Measurements from ENCODE around the gene MSRB1. TPM values are rescaled to one million over a fixed set of nuclear protein-coding genes. Genes with fewer than 3 reads are reported as not detected.

Gene MSRB1
- total RNA-seq, 1 experiment from 2014 or later, result 18.3 TPM

- POLR2A ChIA-PET, result no interaction called here
Observed at GRCh38 chr16:1938910-1939309, 4.1 kb downstream of the MSRB1 start.

More at GRCh38 chr16:1938910-1939309, 4.1 kb downstream of the MSRB1 start:
- Histone ChIP-seq H3K9ac (ENCODE audit: low read length) (no peak overlapping the region), H3K79me2 (ENCODE audit: insufficient read depth, low read length) (no peaks in the 10 kb centered on the region), H3K27me3 (ENCODE audit: insufficient read depth, low read length) (no peaks in the 10 kb centered on the region), H3K27ac (ENCODE audit: low read depth, low read length) (no peak overlapping the region), H3K9me2 (ENCODE audit: insufficient read depth) (no peaks in the 10 kb centered on the region), H4K20me1 (ENCODE audit: insufficient read depth) (no peaks in the 10 kb centered on the region), H3K9me3 (ENCODE audit: control insufficient read depth in 1 of 2, insufficient read depth in 1 of 2, low read depth in 1 of 2, low read length in 2 of 2) (no peaks in the 10 kb centered on the region), H3K4me3 (replicated peaks in 1 of 2; ENCODE audit: low read depth in 1 of 2, low read length in 2 of 2) (no peak overlapping the region), H3K4me2 (ENCODE audit: low read length) (no peak overlapping the region), H3K36me3 (ENCODE audit: control insufficient read depth in 1 of 2, insufficient read depth in 2 of 2, low read length in 2 of 2) (peaks cover 5 to 6% of the 10 kb centered on the region in 2 experiments; a peak in 3 of 4 replicates), H3K4me1 (ENCODE audit: control insufficient read depth in 1 of 2, insufficient read depth in 2 of 2, low read length in 2 of 2) (peaks cover 25 to 35% of the 10 kb centered on the region in 2 experiments), H2AFZ (ENCODE audit: low read depth, low read length, poor library complexity, severe bottlenecking) (no peak overlapping the region)
- CTCF ChIA-PET, result interaction anchor here (2.1 kb wide), 1 partner anchor 16 kb away, joined by 4 read pairs; no protein-coding TSS in a partner anchor
- BruUV-seq (replicated peaks), result no TSS peak
- no peak for ATAC-seq
- no peak for TF ChIP-seq SIN3A (IDR thresholded peaks at IDR 0.05; ENCODE audit: low read depth)
- no peak for TF ChIP-seq TCF7L2 (IDR thresholded peaks at IDR 0.05; ENCODE audit: borderline replicate concordance, extremely low read depth, insufficient read depth, insufficient read length)
- no peak for TF ChIP-seq RAD21 (IDR thresholded peaks at IDR 0.05; ENCODE audit: low read depth)
- no peak for TF ChIP-seq POLR2AphosphoS5 (IDR thresholded peaks at IDR 0.05; ENCODE audit: low read depth, low read length)
- TF ChIP-seq YY1 (IDR thresholded peaks at IDR 0.05; ENCODE audit: extremely low read depth, insufficient replicate concordance, low read depth, low read length), result no peak
- TF ChIP-seq ZBTB33 (IDR thresholded peaks at IDR 0.05; ENCODE audit: extremely low read depth, insufficient replicate concordance, low read length), result no peak
- TF ChIP-seq FOSL1 (IDR thresholded peaks at IDR 0.05; ENCODE audit: low read depth), result no peak
- TF ChIP-seq EZH2 (IDR thresholded peaks at IDR 0.05), result no peak
- no peak for TF ChIP-seq EGR1 (IDR thresholded peaks at IDR 0.05; ENCODE audit: low read depth)
- TF ChIP-seq CEBPB (IDR thresholded peaks at IDR 0.05; ENCODE audit: low read depth), result no peak
- no peak for TF ChIP-seq REST (IDR thresholded peaks at IDR 0.05; ENCODE audit: low read depth)
- TF ChIP-seq ZFX (IDR thresholded peaks at IDR 0.05), result no peak
- TF ChIP-seq SRF (IDR thresholded peaks at IDR 0.05; ENCODE audit: low read depth), result no peak
- TF ChIP-seq ELF1 (IDR thresholded peaks at IDR 0.05; ENCODE audit: borderline replicate concordance, low read depth), result no peak
- no peak for TF ChIP-seq ATF3 (IDR thresholded peaks at IDR 0.05)
- TF ChIP-seq CBX3 (IDR thresholded peaks at IDR 0.05; ENCODE audit: low read depth), result no peak
- no peak for DNase-seq (ENCODE audit: low read depth, low spot score)
- RAD21 ChIA-PET (ENCODE audit: low non-redundant PET in 1 of 2, low total read pairs in 2 of 2, uncharacterized antibody in 2 of 2, unreplicated experiment in 2 of 2), result no interaction called here
- intact Hi-C loops (cut with micrococcal nuclease), result no loop called here

Measured in HCT116 (cell line).